NCI-H2196 (cell line): Measurements from ENCODE around the gene S1PR5.
"Not testable (repeated sequence)": the region's sequence is repeated elsewhere in the genome, so short reads cannot be mapped to it uniquely, and the experiment has no call there.

ENCODE experiments used
- DNase-seq: peaks from one replicate; lab custom pipeline; 2025; ENCODE audit not compliant: unreplicated experiment; lab: John Stamatoyannopoulos, UW

The S1PR5 gene

GRCh38 chr19:10517361-10517759 lies at the start of gene S1PR5:
Gene S1PR5 (minus strand): TSS chr19:10517447. CDS start chr19:10515011, 2,436 bp downstream.
- peak; percentile 85 for DNase-seq

- DNase-seq, result no peak
These were observed 49.6 kb upstream of the S1PR5 start for GRCh38 chr19:10566658-10567410.

- DNase-seq, result no peak
These were observed 49.1 kb upstream of the S1PR5 start for GRCh38 chr19:10566408-10566657.

GRCh38 chr19:10565567-10566407 lies 48.5 kb upstream of the S1PR5 start, which contains the start of gene KRI1:
Gene KRI1 (minus strand): TSS chr19:10566010. CDS start chr19:10565999, 11 bp downstream.
- DNase-seq, result peak; percentile 98

GRCh38 chr19:10565028-10565566 lies 47.9 kb upstream of the S1PR5 start:
- DNase-seq, result peak; percentile 19

- no peak for DNase-seq
These were observed 45.4 kb upstream of the S1PR5 start for GRCh38 chr19:10562609-10563008.

GRCh38 chr19:10560154-10560553 lies 42.9 kb upstream of the S1PR5 start:
- no peak for DNase-seq

- DNase-seq, result no peak
These were observed 40.5 kb upstream of the S1PR5 start for GRCh38 chr19:10557603-10558197.

- no peak for DNase-seq
These were observed 38.3 kb upstream of the S1PR5 start for GRCh38 chr19:10555610-10555973.

- no peak for DNase-seq
These were observed 37.7 kb upstream of the S1PR5 start for GRCh38 chr19:10554760-10555609.

- DNase-seq, result no peak
These were observed 36.7 kb upstream of the S1PR5 start for GRCh38 chr19:10553943-10554381.

- no peak for DNase-seq
These were observed 35.9 kb upstream of the S1PR5 start for GRCh38 chr19:10553087-10553667.

- DNase-seq, result peak; percentile 26
These were observed 35.3 kb upstream of the S1PR5 start for GRCh38 chr19:10552510-10553053.

- peak; percentile 26 for DNase-seq
These were observed 34.6 kb upstream of the S1PR5 start for GRCh38 chr19:10551698-10552301.

- DNase-seq, result not testable (repeated sequence)
These were observed 33.8 kb upstream of the S1PR5 start for GRCh38 chr19:10551006-10551405.

GRCh38 chr19:10550336-10550735 lies 33.1 kb upstream of the S1PR5 start:
- no peak for DNase-seq

GRCh38 chr19:10549733-10550132 lies 32.5 kb upstream of the S1PR5 start:
- no peak for DNase-seq

GRCh38 chr19:10548746-10549276 lies 31.6 kb upstream of the S1PR5 start:
- no peak for DNase-seq

GRCh38 chr19:10546817-10547216 lies 29.6 kb upstream of the S1PR5 start:
- DNase-seq, result no peak
